Prostate gland (tissue), 2 donors: ENCODE results near the gene KCNK18. TPM values are rescaled to one million over a fixed set of nuclear protein-coding genes. Genes with fewer than 3 reads are reported as not detected.
"Not testable (repeated sequence)": the region's sequence is repeated elsewhere in the genome, so short reads cannot be mapped to it uniquely, and the experiment has no call there.

ENCODE experiments used
- DNase-seq: peaks from one replicate; pipeline ENCODE4 v3.0.0-alpha.2; 2019; ENCODE audit warnings: low spot score
- H3K27ac ChIP-seq, 2 donors: fragments of 200-600 bp; sonication (generic); 2 replicates each; pipeline ENCODE4 v1.5.1; 2017 to 2019
- H3K27me3 ChIP-seq: fragments of 200-600 bp; sonication (generic); replicated peaks from 2 replicates; pipeline ENCODE4 v1.5.1; 2019; ENCODE audit not compliant: insufficient read depth
- H3K36me3 ChIP-seq, 2 donors: fragments of 200-600 bp; sonication (generic); 1 replicate in 1 of 2; 2 replicates in 1 of 2; pipeline versions ENCODE4 v1.5.1 to v1.8.1; 2017 to 2019
- H3K4me1 ChIP-seq: fragments of 200-600 bp; sonication (generic); replicated peaks from 2 replicates; pipeline ENCODE4 v1.5.1; 2019
- H3K4me3 ChIP-seq, 2 donors: fragments of 200-600 bp; sonication (generic); 2 replicates each; pipeline ENCODE4 v1.5.1; 2017 to 2019
- H3K9me3 ChIP-seq: fragments of 200-600 bp; sonication (generic); 2 replicates; pipeline ENCODE4 v1.5.1; 2017
- CTCF ChIP-seq, 4 experiments: fragments of 200-600 bp in 2 of 4; fragments of 450-650 bp in 2 of 4; sonication (generic) in 2 of 4; IDR thresholded peaks; 1 replicate in 3 of 4; 2 replicates in 1 of 4; pipeline ENCODE4 v1.5.1; 2016 to 2019; ENCODE audit warnings: antibody characterized with exemption in 4 of 4, mild to moderate bottlenecking in 2 of 4, moderate library complexity in 2 of 4
- POLR2A ChIP-seq: fragments of 450-650 bp; IDR thresholded peaks from one replicate; pipeline ENCODE4 v1.6.1; 2016; ENCODE audit warnings: antibody characterized with exemption, mild to moderate bottlenecking
- POLR2AphosphoS5 ChIP-seq: sonication (generic); formaldehyde crosslinking; IDR thresholded peaks from one replicate; pipeline ENCODE4 v1.6.1; 2017; ENCODE audit warnings: antibody characterized with exemption
- WGBS: methylation state at CpG from one replicate; pipeline ENCODE4 v1.1.5; 2018; 5-methylcytosine and 5-hydroxymethylcytosine counted together
- intact Hi-C: fragments of 100-400 bp; cut with DNase I; formaldehyde crosslinking; loops from one replicate; pipeline ENCODE4 v1.14.2; 2022
- total RNA-seq, 2 donors: library from RNA; depleted of rRNA; stranded (reverse); fragments of >200 nt; gene quantifications; one replicate each; pipeline ENCODE4 v1.1.0, GENCODE V29; 2016

Gene KCNK18
- total RNA-seq, 2 donors from 2014 or later = not detected

- H3K9me3 ChIP-seq = no peaks in the 10 kb centered on the region
- no peak overlapping the region for H3K4me3 ChIP-seq
- H3K27ac ChIP-seq = peak overlapping the region in 1 of 2 donors; percentile 8
- TF ChIP-seq POLR2A (no peak), POLR2AphosphoS5 (peak; percentile 67)
- no peaks in the 10 kb centered on the region for H3K36me3 ChIP-seq
- peak; percentile 43 for DNase-seq
- H3K4me1 ChIP-seq = no peaks in the 10 kb centered on the region
- WGBS = 56% methylated on average over 4 of the region's 4 CpGs
- intact Hi-C loops = no loop called here
- H3K27me3 ChIP-seq = no peaks in the 10 kb centered on the region
Observed at GRCh38 chr10:117222976-117223692, 25.8 kb downstream of the KCNK18 start.

DNA sequence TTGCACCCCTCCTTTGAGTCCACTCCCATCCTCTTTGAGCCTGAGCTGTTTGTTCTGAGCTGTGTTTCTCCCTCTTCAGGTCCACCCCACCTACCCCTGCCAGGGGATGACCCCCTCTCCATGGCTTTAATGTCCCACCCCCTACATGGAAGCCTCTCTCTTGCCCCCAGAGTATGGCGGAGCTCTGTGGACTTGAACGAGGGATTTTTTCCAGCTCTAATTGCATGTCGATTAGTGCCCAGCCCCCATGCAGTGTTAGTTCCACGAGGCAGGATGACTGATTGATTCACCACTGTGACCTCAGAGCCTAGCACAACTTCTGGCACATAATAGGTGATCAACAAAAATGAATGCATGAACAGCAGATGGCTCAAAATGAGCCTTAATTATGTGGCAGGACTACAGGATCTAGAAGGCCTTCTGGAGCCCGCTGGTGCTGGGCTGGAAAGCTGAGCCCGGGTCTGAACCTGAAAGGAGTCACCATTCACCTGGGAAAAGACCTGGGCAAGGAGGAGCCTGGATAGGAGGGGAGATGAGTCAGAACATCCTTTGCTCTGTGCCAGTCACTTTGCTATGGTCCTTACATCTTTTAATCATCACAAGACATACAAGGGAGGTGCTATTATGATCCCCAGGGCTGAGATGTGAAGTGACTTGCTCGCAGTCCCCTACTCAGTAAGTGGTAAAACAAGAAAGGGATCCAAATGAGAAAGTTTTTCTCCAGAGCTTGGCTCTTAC is 26.6 kb downstream of the KCNK18 start:
- no peaks in the 10 kb centered on the region for H3K4me1 ChIP-seq
- H3K27me3 ChIP-seq = no peaks in the 10 kb centered on the region
- 91% methylated on average over 7 of the region's 7 CpGs for WGBS
- H3K9me3 ChIP-seq = no peaks in the 10 kb centered on the region
- TF ChIP-seq POLR2A = no peak
- TF ChIP-seq CTCF (IDR thresholded peaks at IDR 0.05) = no peak
- no peak for TF ChIP-seq POLR2AphosphoS5
- no peak for DNase-seq
- no peaks in the 10 kb centered on the region for H3K36me3 ChIP-seq
- no peak overlapping the region for H3K27ac ChIP-seq
- H3K4me3 ChIP-seq = no peak overlapping the region
- intact Hi-C loops = no loop called here

DNA sequence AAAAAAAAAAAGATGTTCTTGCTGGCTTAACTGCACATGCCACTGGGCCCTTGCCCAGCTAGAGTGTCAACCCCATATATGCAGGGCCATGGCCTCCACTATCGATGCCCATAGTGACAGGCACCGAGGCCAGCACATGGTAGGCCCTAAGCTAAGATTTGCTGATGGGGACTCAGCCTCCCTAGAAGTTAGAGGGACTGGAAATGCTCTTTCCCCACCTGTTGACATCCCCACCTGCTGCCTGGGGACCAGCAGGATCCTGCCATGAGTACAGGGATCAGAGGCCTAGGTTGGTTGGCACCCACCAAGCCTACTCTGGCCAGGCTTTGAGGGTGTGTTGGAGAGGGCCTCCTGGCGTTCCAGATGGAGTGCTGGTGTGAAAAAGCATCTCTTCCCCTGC is 27.6 kb downstream of the KCNK18 start:
- no peaks in the 10 kb centered on the region for H3K9me3 ChIP-seq
- peaks cover 2% of the 10 kb centered on the region for H3K4me1 ChIP-seq
- H3K4me3 ChIP-seq = no peak overlapping the region
- H3K36me3 ChIP-seq = no peaks in the 10 kb centered on the region
- no peak for TF ChIP-seq CTCF (IDR thresholded peaks at IDR 0.05)
- TF ChIP-seq POLR2A = no peak
- no peak for TF ChIP-seq POLR2AphosphoS5
- H3K27ac ChIP-seq = no peak overlapping the region
- 89% methylated on average over 3 of the region's 3 CpGs for WGBS
- DNase-seq = no peak
- H3K27me3 ChIP-seq = no peaks in the 10 kb centered on the region
- intact Hi-C loops = no loop called here

- TF ChIP-seq POLR2AphosphoS5 (no peak), POLR2A (no peak), CTCF (IDR thresholded peaks at IDR 0.05) (peak in 2 of 4 experiments; percentile 7 to 18)
- 34% methylated on average over 10 of the region's 10 CpGs for WGBS
- Histone ChIP-seq H3K27ac (no peak overlapping the region), H3K36me3 (no peaks in the 10 kb centered on the region), H3K9me3 (no peaks in the 10 kb centered on the region), H3K4me1 (peaks cover 2% of the 10 kb centered on the region), H3K27me3 (no peaks in the 10 kb centered on the region), H3K4me3 (no peak overlapping the region)
- no peak for DNase-seq
- intact Hi-C loops = no loop called here
Observed at GRCh38 chr10:117226813-117227451, 29.6 kb downstream of the KCNK18 start.

- no peak for TF ChIP-seq POLR2A
- no peak for TF ChIP-seq CTCF (IDR thresholded peaks at IDR 0.05)
- no peak for TF ChIP-seq POLR2AphosphoS5
- peaks cover 2% of the 10 kb centered on the region for H3K4me1 ChIP-seq
- DNase-seq = no peak
- H3K27ac ChIP-seq = no peak overlapping the region
- no peak overlapping the region for H3K4me3 ChIP-seq
- H3K9me3 ChIP-seq = no peaks in the 10 kb centered on the region
- intact Hi-C loops = no loop called here
- no peaks in the 10 kb centered on the region for H3K36me3 ChIP-seq
- H3K27me3 ChIP-seq = no peaks in the 10 kb centered on the region
Observed at GRCh38 chr10:117228210-117228609, 30.9 kb downstream of the KCNK18 start.

GRCh38 chr10:117230107-117230506 is 32.8 kb downstream of the KCNK18 start:
- H3K4me1 ChIP-seq, DNase-seq, intact Hi-C loops, H3K9me3 ChIP-seq, H3K36me3 ChIP-seq, H3K27me3 ChIP-seq, H3K4me3 ChIP-seq, H3K27ac ChIP-seq: not testable (repeated sequence)
- 92% methylated on average over 4 of the region's 4 CpGs for WGBS
